Uterus (tissue), 4 donors: Measurements from ENCODE around the gene STEAP2. TPM values are rescaled to one million over a fixed set of nuclear protein-coding genes. Genes with fewer than 3 reads are reported as not detected.

Experiments
- DNase-seq, 2 donors: peaks; one replicate each; pipeline ENCODE4 v3.0.0-alpha.2; 2019 to 2020
- H3K27ac ChIP-seq, 2 donors: fragments of 200-600 bp; sonication (generic); 1 replicate in 1 of 2; 2 replicates in 1 of 2; pipeline ENCODE4 v1.5.1; 2016 to 2018
- H3K27me3 ChIP-seq, 2 donors: fragments of 200-600 bp; sonication (generic); one replicate each; pipeline ENCODE4 v1.5.1; 2018 to 2019; ENCODE audit warnings: control low read depth in 1 of 2
- H3K36me3 ChIP-seq, 2 donors: fragments of 200-600 bp; sonication (generic); one replicate each; pipeline ENCODE4 v1.5.1; 2019; ENCODE audit warnings: control low read depth in 1 of 2
- H3K4me1 ChIP-seq, 2 donors: fragments of 200-600 bp; sonication (generic); one replicate each; pipeline ENCODE4 v1.5.1; 2018 to 2019; ENCODE audit warnings: control low read depth in 1 of 2
- H3K4me3 ChIP-seq, 2 donors: fragments of 200-600 bp; sonication (generic); 1 replicate in 1 of 2; 2 replicates in 1 of 2; pipeline ENCODE4 v1.5.1; 2018 to 2019; ENCODE audit warnings: mild to moderate bottlenecking in 1 of 2
- H3K9me3 ChIP-seq, 2 donors: fragments of 200-600 bp; sonication (generic); one replicate each; pipeline ENCODE4 v1.5.1; 2019; ENCODE audit warnings: control low read depth in 1 of 2
- CTCF ChIP-seq, 4 experiments: fragments of 200-600 bp in 2 of 4; fragments of 450-650 bp in 2 of 4; sonication (generic) in 2 of 4; IDR thresholded peaks; one replicate each; pipeline ENCODE4 v1.5.1; 2016 to 2019; ENCODE audit warnings: antibody characterized with exemption in 4 of 4, mild to moderate bottlenecking in 2 of 4, moderate library complexity in 1 of 4
- POLR2A ChIP-seq, 2 donors: fragments of 450-650 bp; IDR thresholded peaks; one replicate each; pipeline ENCODE4 v1.6.1; 2016; ENCODE audit warnings: antibody characterized with exemption in 2 of 2, mild to moderate bottlenecking in 1 of 2, moderate library complexity in 1 of 2
- intact Hi-C: fragments of 100-400 bp; cut with DNase I; formaldehyde crosslinking; loops from one replicate; pipeline ENCODE4 v1.15.1; 2023; ENCODE audit warnings: low total_unique reads
- total RNA-seq, 4 donors: library from RNA; depleted of rRNA in 3 of 4; stranded (reverse); fragments of >200 nt in 3 of 4; gene quantifications; one replicate each; pipeline versions ENCODE4 v1.1.0 to v1.2.4, GENCODE V29; 2014 to 2023
- donor health status: DM: yes; HTN: yes; CAD: no.

Gene STEAP2
- total RNA-seq, 4 donors from 2014 or later: 18.0 to 48.2 (median 31.2) TPM

- intact Hi-C loops: no loop called here
- H3K9me3 ChIP-seq: no peaks in the 10 kb centered on the region
- TF ChIP-seq POLR2A (IDR thresholded peaks at IDR 0.05): no peak
- no peak for TF ChIP-seq CTCF (IDR thresholded peaks at IDR 0.05)
- DNase-seq: no peak
- no peaks in the 10 kb centered on the region for H3K36me3 ChIP-seq
- no peak overlapping the region for H3K4me3 ChIP-seq
- no peaks in the 10 kb centered on the region for H3K4me1 ChIP-seq
- H3K27me3 ChIP-seq: no peaks in the 10 kb centered on the region
- H3K27ac ChIP-seq: no peak overlapping the region
Measured at GRCh38 chr7:90192876-90193750, 18.4 kb upstream of the STEAP2 start.

GRCh38 chr7:90194911-90195809 lies 16.4 kb upstream of the STEAP2 start:
- Histone ChIP-seq H3K27me3 (no peaks in the 10 kb centered on the region), H3K9me3 (no peaks in the 10 kb centered on the region), H3K27ac (no peak overlapping the region), H3K4me1 (no peaks in the 10 kb centered on the region), H3K4me3 (no peak overlapping the region), H3K36me3 (no peaks in the 10 kb centered on the region)
- DNase-seq: no peak
- intact Hi-C loops: no loop called here
- TF ChIP-seq CTCF (IDR thresholded peaks at IDR 0.05) (no peak), POLR2A (IDR thresholded peaks at IDR 0.05) (no peak)

GRCh38 chr7:90201500-90202195 lies 9.9 kb upstream of the STEAP2 start:
- no peaks in the 10 kb centered on the region for H3K36me3 ChIP-seq
- H3K27ac ChIP-seq: no peak overlapping the region
- H3K4me3 ChIP-seq: no peak overlapping the region
- no peaks in the 10 kb centered on the region for H3K4me1 ChIP-seq
- no peaks in the 10 kb centered on the region for H3K9me3 ChIP-seq
- intact Hi-C loops: no loop called here
- TF ChIP-seq POLR2A (IDR thresholded peaks at IDR 0.05) (no peak), CTCF (IDR thresholded peaks at IDR 0.05) (no peak)
- H3K27me3 ChIP-seq: no peaks in the 10 kb centered on the region
- DNase-seq: no peak

GRCh38 chr7:90207956-90208355 lies 3.6 kb upstream of the STEAP2 start:
- Histone ChIP-seq H3K27me3 (no peaks in the 10 kb centered on the region), H3K36me3 (no peaks in the 10 kb centered on the region), H3K9me3 (no peaks in the 10 kb centered on the region), H3K4me3 (no peak overlapping the region), H3K27ac (no peak overlapping the region), H3K4me1 (no peaks in the 10 kb centered on the region)
- DNase-seq: no peak
- intact Hi-C loops: no loop called here
- TF ChIP-seq CTCF (IDR thresholded peaks at IDR 0.05): no peak
- TF ChIP-seq POLR2A (IDR thresholded peaks at IDR 0.05): no peak
